HG03097 (cell line): Measurements from ENCODE around the gene CHST11.

Experiments used
- ATAC-seq: cut with Tn5 transposase; IDR thresholded peaks from one replicate; pipeline ENCODE4 v1.9.1; 2021; ENCODE audit not compliant: unreplicated experiment, low FRiP score

The CHST11 gene

DNA sequence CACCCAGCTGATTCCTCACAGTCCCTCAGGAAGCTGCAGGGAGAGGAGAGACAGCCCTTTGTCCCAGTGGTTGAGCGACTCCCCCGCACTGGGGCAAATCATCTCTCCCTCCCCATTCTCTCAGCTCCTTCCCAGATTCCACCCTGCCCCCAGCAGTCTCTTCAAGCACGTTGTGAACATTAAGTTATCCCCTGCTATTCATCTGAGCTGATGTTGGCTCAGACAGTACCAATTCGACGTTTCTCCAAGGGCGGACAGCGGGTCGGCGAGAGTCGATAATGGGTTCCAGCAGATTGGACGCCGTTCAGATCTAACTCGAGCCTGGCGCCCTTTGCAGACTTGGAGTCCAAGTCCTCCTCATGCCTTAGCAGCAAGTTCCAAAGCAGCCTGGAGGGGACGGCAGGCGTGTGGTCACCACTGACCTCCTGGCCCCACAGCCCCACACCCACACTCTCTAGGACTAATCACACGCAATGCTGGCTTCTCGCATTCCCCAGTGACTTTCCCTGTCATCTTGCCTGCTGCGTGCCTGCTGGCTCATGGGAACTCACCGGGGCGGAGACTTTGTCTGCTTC lies 245.9 kb downstream of the CHST11 start:
- ATAC-seq: no peak

DNA sequence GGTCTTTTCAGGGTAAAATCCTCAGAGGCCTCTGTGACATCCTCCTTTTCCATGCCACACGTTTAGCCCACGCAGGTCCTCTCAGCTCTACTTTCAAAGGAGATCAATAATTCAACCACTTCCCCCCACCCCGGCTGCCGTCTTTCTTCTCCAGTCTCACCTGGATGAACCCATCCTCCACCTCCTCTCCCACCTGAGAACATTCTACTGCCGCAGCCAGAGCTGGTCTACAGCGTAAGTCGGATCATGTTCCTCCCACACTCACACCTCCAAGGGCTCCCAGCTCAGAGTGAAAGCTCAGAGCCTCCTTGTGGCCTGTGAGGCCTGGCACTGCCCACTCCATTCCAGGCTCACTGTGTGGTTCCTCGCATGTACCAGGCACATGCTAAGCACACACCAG lies 246.6 kb downstream of the CHST11 start:
- no peak for ATAC-seq

DNA sequence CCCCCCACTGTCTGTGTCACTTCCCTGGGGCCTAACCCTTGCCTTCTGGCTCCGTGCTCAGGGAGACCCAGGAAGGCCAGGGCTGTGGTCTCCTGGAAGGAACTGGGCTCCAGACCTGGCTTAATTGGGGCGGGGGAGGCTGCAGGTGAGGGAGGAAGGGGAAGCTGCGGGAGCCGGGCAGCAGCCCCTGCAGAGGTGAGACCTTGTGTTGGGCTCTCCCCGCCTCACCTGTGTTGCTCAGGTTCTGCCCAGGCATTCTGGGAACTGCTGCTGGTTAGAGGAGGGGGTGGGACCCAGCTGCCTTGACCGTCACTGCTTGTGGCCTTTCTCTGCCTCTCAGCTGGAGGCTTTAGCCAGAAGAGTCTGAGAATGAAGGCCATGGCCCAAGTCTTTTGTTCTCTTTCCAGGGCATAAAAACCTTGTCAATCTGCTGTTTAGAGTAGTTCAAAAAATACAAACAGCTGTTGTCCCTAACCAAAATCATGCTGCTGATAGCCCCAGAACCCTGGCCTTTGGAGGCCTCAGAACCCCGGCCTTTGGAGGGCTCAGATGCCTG lies 247.6 kb downstream of the CHST11 start:
- ATAC-seq: no peak

DNA sequence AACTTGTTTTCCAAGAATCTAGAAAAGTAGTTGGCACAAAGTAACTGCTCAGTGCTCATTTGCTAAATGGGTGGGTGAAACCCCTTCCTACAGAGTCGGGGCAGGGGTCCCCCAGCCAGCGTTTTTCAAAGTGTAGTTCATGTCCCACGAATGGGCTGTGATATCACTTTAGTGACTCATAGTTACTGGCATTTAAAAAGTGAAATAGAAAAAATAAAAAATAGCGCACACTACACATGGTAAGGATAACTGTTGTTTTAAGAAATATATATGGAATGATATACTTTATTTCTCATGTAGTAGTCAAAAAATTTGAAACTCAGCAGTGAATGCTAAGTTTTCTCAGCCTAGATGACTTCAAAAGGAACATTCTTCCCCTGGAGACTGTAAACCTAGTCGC lies 250.4 kb downstream of the CHST11 start:
- ATAC-seq: no peak

DNA sequence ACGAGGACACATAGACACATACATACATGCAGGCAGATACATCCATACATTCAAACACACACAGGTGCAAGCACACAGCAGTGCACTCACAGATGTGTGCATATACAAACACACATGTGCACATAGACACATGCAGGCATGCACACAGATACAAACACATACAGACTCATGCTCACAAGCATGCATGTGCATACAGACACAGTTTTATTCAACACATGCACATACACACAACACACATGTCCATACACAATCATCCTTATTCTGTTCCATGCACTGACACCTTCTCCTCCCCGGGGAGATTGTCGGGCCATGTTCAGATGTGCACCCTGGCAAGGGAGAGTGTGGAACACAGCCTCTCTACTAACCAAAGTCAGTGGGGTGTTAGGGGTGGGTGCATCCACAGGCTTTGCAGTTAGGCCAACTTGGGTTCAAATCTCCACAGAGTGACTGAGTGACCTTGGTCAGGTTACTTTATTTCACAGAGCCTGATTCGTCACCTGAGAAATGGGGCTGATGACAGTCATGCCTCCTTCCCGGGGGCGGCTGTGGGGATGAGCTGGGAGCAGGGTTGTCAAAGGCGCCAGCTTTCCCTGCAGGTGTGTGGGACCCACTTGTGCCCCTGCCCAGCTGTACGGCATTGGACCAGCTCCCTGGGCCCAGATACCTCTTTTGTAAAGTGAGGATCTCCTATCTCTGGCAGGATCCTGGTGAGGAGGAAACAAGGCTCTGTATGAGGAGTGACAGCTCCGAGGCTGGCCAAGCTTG lies 251.2 kb downstream of the CHST11 start:
- ATAC-seq: no peak

DNA sequence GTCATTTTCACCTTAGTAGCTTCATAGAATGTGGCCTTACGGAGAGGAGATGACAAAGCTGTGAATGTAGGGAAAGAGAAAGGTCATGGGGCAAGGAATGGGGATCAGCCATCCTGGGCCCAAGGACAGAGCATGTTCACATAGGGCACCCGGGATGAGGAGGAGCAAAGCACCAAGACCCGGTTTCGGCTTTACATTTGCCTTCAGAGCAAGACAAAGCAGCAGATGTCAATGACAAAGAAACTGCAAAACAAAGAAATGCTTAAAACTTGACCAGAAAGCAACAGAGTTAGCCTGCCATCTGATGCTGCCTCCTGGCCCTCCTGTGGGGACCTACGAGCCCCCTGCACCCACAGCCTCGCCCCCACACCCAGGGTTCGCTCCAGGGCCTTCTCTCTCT lies 252.1 kb downstream of the CHST11 start:
- no peak for ATAC-seq

DNA sequence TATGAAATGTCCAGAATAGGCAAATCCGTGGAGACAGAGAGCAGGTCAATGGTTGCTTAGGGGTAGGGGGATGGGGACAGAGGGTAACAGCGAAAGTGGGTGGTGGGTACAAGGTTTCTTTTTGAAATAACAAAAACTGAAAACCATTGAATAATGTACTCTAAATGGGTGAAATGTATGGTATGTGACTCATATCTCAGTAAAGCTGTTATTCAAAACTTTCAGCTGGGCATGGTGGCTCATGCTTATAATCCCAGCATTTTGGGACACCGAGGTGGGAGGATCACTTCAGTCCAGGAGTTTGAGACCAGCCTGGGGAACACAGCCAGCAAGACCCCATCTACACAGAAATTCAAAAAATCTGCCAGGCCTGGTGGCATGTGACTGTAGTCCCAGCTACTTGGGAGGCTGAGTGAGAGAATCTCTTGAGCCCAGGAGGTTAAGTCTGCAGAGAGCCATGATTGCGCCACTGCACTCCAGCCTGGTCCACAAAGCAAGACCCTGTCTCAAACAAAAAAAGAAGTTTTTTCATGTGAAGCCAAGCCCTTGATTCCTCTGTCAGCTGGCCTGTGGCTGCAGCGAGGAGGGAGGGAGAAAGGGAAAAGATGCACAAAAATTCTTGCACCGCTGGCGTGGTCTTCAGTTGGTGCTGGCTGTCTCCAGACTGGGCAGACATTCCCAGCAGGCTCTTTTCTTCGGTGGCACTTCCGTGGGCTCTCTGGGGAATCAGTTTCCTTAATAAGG lies 253.1 kb downstream of the CHST11 start:
- no peak for ATAC-seq

DNA sequence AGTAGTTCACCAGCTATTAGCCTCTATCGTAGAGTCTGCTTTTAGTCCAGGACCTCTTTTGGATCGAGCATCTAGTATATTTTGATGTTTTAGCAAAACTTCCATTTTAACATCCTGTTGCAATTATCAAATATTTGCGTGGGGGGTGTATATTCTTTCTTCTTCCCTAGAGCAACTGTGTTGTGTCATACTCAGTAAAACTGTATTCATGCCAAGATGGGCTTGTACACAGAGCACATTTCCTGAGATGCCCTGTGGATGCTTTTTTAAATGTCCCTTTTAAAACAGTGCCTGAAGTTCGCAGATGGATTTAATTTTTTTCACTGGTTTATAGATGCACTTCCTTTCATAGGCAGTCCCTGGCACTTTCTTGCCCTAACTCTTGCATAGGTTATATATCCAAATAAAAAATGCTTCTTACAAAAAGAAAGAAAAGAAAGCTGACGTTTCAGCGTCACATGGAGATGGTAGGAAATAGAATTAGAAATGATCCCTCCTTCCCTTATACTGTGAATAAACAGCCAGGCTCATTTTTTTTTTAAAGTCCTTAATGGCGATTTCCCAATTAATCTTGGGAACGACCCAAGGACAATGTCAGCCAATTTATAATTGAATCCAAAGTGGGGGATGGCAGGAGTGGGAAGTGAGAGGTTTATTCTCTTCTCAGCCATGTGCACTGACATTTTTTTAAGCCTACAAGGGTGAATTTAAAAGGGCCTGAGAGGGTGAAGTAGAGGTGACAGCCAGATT lies 254.4 kb downstream of the CHST11 start:
- ATAC-seq: no peak

DNA sequence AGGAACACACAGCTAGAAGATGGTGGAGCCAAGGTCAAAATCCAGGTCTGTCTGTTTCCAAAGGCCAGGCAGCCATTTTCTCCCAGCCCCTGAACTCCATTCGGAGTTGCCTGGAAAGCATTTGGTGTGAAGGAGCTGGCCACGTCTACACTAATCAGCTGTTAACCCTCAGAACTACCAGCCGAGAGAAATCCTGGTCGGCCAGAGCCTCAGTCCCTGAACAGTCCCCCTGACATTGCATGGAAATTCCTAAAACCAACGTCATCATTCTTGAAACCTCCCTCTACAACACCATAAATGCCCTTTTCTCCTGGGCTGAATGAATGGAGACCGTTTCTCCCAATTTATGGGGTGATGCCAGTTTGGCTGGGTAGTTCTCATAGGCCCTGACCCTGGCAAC lies 255.7 kb downstream of the CHST11 start:
- no peak for ATAC-seq

DNA sequence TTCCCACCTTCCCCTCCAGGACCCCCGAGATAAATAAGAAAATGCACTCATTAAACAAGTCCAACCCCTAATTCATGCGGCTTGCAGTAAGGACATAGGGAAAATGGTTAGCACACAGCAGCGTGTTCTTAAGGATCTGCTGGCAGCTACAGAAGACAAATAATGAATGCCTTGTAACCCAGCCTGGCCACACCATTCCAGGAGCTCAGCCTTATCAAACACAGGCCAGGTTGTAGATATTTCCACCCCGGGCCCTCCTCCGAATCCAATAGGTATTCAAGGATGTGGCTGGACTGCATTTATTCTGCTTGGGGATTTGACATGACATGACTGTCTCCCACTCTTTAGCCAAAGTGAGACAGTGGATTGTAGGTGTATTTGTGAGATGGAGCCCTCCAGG lies 256.2 kb downstream of the CHST11 start:
- no peak for ATAC-seq

DNA sequence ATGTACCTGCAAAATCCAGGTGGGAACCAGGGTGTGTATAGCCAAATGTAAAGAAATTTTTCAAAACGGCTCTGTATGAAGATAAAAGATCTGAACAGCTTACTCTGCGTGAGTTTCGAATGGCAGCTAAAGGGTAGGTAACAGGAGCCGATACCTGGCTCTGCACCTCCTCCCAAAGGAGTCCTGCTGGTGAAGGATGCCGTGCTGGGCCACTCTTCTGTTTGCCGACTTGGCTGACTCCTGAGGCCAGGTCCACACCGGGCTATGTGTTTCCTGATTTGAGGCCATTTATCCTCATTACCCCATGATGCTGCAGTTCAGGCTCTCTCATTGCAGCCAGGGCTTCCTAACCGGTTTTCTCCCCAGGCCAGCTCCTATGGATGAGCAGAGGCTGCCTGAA lies 256.7 kb downstream of the CHST11 start:
- ATAC-seq: no peak

DNA sequence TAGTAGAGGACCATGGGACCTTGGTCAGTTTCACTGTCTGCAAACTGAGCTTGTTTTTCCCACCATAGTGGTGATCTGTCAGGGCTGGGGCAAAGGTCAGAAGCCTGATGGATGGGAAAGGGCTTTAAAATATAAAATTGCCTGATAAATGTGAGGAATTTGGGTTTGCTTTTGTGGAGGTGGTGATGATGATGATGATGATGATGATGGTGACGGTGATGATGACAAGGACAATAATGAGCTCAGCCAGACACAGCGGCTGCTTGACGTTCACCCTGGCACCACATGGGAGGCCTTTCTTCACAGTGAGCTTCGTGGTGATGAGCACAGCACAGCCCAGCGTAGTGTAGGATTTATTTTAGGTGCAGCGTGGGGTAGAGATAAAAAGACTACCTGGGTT lies 257.6 kb downstream of the CHST11 start:
- no peak for ATAC-seq

DNA sequence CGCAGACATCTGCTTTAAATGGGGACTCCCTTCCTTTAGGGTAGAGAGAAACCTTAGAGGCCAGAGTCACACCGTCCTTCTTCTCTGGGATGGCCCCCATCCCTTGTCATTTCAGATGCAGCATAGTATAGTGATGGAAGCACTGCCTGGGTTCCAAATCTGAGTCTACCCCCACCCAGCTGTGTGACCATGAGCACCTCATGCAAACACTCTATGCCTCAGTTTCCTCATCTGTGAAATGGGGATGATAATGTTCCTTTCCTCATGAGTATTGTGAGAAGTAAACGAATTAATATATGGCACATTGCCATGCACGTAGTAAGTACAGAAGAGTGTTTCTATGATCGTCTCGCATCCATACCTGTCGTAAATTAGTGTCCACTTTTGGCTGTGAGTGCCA lies 259.4 kb downstream of the CHST11 start:
- ATAC-seq: no peak

DNA sequence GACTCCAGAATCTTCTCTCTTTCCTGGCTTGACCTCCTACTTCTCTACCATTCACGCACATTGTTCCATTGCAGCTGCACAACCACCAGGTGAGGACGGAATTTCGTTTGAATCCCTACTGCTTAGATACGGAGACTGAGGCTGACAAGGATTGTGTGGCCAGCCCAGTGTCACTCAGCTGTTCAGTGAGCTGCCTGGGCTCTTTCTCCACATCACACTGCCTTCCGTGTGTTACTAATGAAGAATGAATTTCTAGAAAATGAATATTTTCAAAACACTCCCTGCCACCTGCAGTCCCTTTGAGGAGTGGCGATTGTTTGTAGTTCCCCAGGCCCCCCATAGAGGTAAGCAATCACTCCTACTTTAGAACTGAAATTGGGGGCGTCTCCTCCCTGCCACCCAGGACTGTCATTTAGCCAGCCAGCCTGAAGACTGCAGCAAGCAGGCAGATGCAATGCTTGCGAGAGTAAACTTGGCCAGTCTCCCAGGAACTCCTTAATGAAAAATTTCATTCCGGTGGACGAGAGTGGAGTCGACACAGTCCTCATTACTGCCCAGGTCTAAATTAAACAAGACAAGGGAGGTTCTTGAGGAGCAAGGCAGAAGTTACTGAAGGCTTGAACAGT lies 261.7 kb downstream of the CHST11 start:
- no peak for ATAC-seq

DNA sequence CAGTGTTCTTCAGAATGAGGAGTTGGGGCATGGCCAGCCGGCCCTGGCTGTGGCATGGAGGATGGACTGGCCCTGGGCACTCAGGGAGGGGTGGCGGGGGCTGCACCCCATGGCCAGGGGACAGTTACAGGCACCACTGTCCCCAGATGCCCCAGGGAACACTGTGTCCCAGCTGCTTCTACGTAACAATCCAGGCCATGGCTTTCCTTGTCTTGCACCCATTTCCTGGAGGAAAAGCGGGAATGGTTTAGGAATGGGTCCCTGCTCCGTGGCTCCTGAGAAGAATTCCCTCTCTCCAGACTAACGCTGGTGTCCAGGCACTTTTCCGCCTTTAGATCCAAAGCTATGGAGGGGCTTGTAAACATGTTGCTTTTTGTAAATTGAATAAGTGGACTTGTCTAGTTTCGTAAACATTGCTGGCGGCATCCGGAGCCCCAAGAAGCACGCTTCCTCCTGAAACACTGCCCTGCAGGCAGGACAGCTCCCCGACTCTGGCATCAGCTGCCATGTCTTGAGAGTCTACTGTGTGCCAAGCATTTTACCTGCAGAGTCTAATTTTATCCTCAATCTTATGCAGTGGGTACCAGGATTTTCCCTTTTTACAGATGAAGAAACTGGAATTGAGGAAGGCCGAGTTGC lies 263.1 kb downstream of the CHST11 start:
- ATAC-seq: no peak

DNA sequence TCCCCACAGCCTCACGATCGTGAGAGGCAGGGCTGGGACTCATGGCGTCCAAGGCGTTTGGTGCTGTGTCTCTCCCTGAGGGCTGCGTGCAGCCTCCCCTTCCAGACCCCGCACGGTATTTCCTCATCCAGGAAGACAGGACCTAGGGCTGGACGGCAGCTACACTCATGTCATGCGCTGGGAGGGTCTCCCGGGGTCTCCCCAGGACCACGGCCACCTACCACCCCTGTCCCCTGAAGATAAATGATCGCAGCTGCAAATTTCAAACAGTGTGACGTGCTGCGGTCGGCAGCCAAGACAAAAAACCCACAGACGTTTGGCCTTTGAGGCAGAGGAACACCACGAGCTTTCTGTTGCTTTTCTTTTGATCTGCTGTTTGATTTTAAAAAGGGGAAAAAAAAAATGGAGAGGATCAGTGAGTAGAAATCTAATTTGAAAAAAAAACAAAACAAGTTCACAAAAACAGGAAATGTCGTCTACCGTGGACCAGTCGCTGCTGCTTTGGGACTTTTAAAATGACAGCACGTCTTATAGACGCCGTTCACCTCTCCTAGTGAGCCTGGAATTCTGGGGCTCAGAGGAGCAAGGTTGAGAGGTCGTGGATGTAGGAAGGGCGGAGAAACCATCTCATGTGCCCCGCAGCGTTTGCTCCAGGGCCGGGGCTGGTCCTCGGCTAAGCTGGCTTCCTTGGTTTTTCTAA lies 263.7 kb downstream of the CHST11 start:
- ATAC-seq: no peak

DNA sequence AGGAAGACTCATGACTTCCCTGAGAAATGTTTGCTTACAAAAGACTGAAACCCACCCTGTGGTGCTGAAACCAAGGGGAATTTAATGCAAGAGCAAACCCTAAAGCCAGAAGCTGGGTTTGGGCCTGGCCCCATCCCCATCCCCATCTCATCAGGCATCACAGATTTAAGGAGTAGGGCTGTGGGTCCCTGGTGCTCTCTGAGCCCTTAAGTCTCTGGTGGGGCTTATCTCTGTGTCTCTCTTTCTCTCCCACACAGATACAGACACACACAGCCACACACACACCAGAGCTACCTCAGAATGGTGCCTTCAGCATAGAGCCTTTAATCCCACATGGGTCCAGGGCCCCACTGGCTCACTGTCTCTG lies 264.3 kb downstream of the CHST11 start:
- ATAC-seq: no peak

DNA sequence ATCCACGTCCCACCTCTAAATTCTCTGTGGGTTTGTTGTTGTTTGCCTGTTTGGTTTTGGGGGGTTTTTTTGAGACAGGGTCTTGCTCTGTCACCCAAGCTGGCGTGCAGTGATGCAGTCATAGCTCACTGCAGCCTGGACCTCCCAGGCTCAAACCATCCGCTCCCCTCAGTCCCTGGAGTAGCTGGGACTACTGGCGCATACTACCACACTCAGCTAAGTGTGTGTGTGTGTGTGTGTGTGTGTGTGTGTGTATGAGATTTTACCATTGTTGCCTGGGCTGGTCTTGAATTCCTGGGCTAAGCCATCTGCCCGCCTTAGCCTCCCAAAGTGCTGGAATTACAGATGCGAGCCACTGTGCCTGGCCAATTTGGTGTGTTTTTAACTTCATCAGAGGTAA lies 265.2 kb downstream of the CHST11 start:
- no peak for ATAC-seq
